ENCODE measurements around the gene NAPA.

DNA sequence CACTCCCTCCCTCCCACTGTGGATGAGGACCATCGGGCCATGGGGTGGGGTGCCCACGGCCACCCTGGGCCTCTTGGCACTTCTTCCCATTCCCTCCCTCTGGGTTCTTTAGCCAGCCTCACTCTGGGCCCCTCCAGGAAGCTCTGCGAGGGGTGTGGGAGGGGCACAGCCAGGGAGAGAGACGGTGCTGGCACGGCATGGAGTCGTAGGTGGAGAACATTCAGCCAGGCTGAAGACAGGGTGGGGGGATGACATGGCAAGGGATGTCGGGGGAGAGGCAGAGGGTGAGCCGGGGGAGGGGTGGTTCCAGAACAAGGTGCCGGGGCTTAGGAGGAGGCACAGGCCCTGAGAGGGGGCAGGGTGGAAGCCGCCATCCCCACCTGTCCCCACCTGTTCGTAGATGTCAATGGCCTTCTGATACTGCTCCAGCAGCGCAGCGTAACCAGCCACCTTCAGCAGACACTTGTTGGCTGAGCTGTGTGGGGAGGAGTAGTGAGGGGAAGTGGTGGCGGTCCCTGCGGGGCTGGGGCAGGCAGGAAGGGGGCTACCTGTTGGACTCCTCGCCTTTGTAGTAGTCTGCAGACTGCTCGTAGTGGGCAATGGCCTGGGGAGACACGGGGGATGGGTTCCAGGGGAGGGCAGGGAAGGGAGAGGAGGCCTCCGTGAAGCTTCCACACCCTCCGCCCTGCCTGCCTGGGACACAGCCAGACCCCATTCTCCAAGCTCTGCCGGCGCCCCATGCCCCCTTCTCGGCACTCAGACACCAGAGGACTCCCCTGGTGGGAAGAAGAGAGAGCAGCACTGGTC, 22.1 kb downstream of the NAPA start:
- TF ChIP-seq, protein P1, sequence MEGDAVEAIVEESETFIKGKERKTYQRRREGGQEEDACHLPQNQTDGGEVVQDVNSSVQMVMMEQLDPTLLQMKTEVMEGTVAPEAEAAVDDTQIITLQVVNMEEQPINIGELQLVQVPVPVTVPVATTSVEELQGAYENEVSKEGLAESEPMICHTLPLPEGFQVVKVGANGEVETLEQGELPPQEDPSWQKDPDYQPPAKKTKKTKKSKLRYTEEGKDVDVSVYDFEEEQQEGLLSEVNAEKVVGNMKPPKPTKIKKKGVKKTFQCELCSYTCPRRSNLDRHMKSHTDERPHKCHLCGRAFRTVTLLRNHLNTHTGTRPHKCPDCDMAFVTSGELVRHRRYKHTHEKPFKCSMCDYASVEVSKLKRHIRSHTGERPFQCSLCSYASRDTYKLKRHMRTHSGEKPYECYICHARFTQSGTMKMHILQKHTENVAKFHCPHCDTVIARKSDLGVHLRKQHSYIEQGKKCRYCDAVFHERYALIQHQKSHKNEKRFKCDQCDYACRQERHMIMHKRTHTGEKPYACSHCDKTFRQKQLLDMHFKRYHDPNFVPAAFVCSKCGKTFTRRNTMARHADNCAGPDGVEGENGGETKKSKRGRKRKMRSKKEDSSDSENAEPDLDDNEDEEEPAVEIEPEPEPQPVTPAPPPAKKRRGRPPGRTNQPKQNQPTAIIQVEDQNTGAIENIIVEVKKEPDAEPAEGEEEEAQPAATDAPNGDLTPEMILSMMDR (IDR thresholded peaks at IDR 0.05 in 4 of 5, conservative IDR thresholded peaks at IDR 0.05 in 1 of 5) = no peak
- no peak for TF ChIP-seq POLR2A (IDR thresholded peaks at IDR 0.05)
